Measurements from ENCODE around the gene RBM7. TPM values are rescaled to one million over a fixed set of nuclear protein-coding genes. Genes with fewer than 3 reads are reported as not detected.

The RBM7 gene
- total and polyA plus RNA-seq, 8 donors: 28.7 to 59.7 (median 49.2) TPM

DNA sequence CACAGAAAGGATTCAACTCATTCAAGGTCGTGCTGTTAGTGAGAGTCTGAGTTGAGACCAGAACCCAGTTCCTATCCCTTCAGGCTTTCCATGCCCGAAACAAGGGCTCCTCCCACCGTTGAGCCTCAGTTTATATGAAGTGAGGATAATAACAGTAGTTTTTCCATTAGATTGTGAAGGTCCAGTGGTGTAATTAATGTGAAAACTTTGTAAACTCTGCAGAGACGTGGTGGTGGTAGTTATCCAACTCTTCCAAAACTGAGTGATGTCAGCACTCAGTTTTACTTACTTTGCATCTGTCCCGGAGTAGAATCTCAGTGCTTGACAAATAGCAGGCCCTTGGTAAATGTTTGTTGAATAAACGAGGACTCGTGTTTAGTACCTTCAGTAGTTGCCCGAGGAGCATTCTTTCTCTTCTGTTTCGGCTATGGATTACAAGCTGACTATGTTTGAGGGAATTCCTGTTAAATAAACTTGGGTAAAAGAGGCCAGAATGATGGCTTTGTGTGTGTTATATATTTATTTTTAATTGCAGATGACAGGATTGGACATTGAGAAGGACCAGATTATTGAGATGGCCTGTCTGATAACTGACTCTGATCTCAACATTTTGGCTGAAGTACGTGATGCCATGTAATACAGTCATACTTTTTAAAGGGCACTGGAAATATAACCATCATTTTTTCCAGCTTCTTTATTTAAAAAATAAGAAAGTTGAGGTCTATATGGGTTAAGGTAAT is 39.8 kb downstream of the RBM7 start:
- H3K27ac ChIP-seq: peak overlapping the region; percentile 75 to 86
- H3K27me3 ChIP-seq: no peaks in the 10 kb centered on the region
- DNase-seq (no peak), ATAC-seq (peak; percentile 40)
- H3K9me3 ChIP-seq: no peaks in the 10 kb centered on the region
- intact Hi-C loops (cut with DNase I): no loop called here
- H3K4me1 ChIP-seq: peaks cover 11 to 22% of the 10 kb centered on the region in 2 donors
- H3K4me3 ChIP-seq: peak overlapping the region; percentile 71 to 79
- H3K36me3 ChIP-seq: peaks cover 0 to 9% of the 10 kb centered on the region in 2 donors
- TF ChIP-seq, protein P1, sequence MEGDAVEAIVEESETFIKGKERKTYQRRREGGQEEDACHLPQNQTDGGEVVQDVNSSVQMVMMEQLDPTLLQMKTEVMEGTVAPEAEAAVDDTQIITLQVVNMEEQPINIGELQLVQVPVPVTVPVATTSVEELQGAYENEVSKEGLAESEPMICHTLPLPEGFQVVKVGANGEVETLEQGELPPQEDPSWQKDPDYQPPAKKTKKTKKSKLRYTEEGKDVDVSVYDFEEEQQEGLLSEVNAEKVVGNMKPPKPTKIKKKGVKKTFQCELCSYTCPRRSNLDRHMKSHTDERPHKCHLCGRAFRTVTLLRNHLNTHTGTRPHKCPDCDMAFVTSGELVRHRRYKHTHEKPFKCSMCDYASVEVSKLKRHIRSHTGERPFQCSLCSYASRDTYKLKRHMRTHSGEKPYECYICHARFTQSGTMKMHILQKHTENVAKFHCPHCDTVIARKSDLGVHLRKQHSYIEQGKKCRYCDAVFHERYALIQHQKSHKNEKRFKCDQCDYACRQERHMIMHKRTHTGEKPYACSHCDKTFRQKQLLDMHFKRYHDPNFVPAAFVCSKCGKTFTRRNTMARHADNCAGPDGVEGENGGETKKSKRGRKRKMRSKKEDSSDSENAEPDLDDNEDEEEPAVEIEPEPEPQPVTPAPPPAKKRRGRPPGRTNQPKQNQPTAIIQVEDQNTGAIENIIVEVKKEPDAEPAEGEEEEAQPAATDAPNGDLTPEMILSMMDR (IDR thresholded peaks at IDR 0.05): no peak

- H3K4me1 ChIP-seq: peaks cover 11 to 22% of the 10 kb centered on the region in 2 donors
- TF ChIP-seq, protein P1 (IDR thresholded peaks at IDR 0.05): no peak
- DNase-seq: no peak
- H3K4me3 ChIP-seq: peak overlapping the region in 1 of 2 donors; percentile 79
- H3K27me3 ChIP-seq: no peaks in the 10 kb centered on the region
- intact Hi-C loops (cut with DNase I): no loop called here
- H3K9me3 ChIP-seq: no peaks in the 10 kb centered on the region
- ATAC-seq: no peak
- peaks cover 0 to 13% of the 10 kb centered on the region in 2 donors for H3K36me3 ChIP-seq
- no peak overlapping the region for H3K27ac ChIP-seq
Measured at GRCh38 chr11:114440971-114441763, 40.7 kb downstream of the RBM7 start.

DNA sequence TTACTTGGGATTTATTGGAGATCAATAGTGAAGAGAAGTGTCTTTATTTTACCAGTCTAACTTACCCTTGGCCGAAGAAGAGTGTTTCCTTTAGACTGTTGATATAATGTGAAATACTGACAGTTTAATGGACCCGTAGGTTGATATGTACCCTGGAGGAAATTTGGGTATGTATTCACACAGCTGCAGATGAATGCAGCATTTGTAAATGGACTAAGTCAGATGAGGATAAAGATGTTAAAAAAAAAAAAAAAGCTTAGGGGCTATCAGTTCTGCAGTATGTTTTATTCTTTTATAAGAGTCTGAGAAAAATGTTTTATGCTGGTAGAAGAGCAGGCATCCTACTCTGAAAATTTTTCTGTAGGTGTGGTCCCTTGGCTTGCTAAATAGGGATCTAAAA is 41.5 kb downstream of the RBM7 start:
- peaks cover 11 to 22% of the 10 kb centered on the region in 2 donors for H3K4me1 ChIP-seq
- H3K36me3 ChIP-seq: peaks cover 0 to 14% of the 10 kb centered on the region in 2 donors
- no peaks in the 10 kb centered on the region for H3K9me3 ChIP-seq
- intact Hi-C loops (cut with DNase I): no loop called here
- TF ChIP-seq, protein P1 (IDR thresholded peaks at IDR 0.05): no peak
- no peak for ATAC-seq
- no peak overlapping the region for H3K4me3 ChIP-seq
- H3K27me3 ChIP-seq: no peaks in the 10 kb centered on the region
- DNase-seq: no peak
- no peak overlapping the region for H3K27ac ChIP-seq

- intact Hi-C loops (cut with DNase I): no loop called here
- DNase-seq: no peak
- TF ChIP-seq, protein P1 (IDR thresholded peaks at IDR 0.05): no peak
- no peaks in the 10 kb centered on the region for H3K27me3 ChIP-seq
- H3K4me1 ChIP-seq: peaks cover 11 to 22% of the 10 kb centered on the region in 2 donors
- peaks cover 0 to 14% of the 10 kb centered on the region in 2 donors for H3K36me3 ChIP-seq
- no peak for ATAC-seq
- no peak overlapping the region for H3K27ac ChIP-seq
- H3K4me3 ChIP-seq: no peak overlapping the region
- H3K9me3 ChIP-seq: no peaks in the 10 kb centered on the region
Measured at GRCh38 chr11:114442536-114442935, 42.1 kb downstream of the RBM7 start.

DNA sequence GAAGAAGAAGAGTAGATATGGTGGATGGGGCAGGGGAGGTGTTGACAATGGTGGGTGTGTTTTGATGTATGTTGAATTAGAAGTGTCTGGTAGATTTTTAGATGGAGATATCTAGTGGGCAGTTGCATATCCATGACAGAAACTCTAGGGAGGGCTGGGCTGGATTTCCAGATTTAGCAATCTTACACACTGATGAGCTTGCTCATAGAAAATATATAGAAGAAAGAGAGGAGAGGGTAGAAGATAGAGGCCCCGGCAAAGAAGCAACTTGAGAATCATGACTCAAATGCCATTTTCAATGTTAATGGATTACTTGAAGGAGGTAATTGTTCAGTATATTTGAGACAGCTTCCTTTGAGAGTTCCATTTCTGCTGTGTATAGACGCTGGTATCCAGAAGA is 47.0 kb downstream of the RBM7 start:
- Histone ChIP-seq H3K4me3 (no peak overlapping the region), H3K27ac (no peak overlapping the region), H3K27me3 (no peaks in the 10 kb centered on the region), H3K9me3 (no peaks in the 10 kb centered on the region), H3K36me3 (peaks cover 0 to 42% of the 10 kb centered on the region in 2 donors), H3K4me1 (no peaks in the 10 kb centered on the region)
- intact Hi-C loops (cut with DNase I): no loop called here
- no peak for ATAC-seq
- no peak for DNase-seq
- TF ChIP-seq, protein P1 (IDR thresholded peaks at IDR 0.05): no peak
